Suppressor macrophage treated with lipopolysaccharide for 4 hours (primary cell): Measurements from ENCODE around the gene CEP170B.
"Not testable (repeated sequence)": the region's sequence is repeated elsewhere in the genome, so short reads cannot be mapped to it uniquely, and the experiment has no call there.

Experiments used
- DNase-seq: peaks from one replicate; pipeline ENCODE4 v3.0.0-alpha.2; 2020

Gene CEP170B

DNA sequence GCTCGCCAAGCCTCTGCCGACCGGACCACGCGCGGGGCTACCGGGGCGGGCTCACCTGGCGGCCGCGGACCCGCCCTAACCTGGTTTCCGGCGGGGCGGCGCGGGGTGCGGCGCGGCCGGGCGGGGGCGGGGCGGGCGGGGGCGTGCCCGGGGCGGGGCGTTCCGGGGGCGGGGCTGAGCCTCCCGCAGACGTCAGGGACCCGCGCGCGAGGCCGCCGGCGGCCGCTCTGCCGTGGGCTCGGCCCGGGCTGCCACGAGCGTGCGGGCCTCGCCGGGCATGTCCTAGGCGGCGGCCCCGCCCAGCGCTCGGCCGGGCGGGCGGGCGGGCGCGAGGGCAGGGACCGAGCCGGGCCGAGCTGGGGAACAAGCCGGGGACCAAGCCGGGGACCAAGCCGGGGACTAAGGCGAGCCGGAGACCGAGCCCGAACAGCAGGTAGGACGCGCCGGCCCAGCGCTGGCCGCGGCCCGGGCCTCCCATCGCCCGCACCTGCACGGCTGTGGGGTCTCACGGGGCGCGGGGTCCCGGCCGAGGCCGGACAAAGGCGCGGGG, at the start of gene CEP170B:
CEP170B (plus strand) TSS at position 188 of the 550 bp plus-strand sequence. CDS start 3,183 bp downstream, outside the sequence.
- peak; percentile 48 for DNase-seq

GRCh38 chr14:104816616-104816884, 48.5 kb upstream of the CEP170B start:
- no peak for DNase-seq

DNA sequence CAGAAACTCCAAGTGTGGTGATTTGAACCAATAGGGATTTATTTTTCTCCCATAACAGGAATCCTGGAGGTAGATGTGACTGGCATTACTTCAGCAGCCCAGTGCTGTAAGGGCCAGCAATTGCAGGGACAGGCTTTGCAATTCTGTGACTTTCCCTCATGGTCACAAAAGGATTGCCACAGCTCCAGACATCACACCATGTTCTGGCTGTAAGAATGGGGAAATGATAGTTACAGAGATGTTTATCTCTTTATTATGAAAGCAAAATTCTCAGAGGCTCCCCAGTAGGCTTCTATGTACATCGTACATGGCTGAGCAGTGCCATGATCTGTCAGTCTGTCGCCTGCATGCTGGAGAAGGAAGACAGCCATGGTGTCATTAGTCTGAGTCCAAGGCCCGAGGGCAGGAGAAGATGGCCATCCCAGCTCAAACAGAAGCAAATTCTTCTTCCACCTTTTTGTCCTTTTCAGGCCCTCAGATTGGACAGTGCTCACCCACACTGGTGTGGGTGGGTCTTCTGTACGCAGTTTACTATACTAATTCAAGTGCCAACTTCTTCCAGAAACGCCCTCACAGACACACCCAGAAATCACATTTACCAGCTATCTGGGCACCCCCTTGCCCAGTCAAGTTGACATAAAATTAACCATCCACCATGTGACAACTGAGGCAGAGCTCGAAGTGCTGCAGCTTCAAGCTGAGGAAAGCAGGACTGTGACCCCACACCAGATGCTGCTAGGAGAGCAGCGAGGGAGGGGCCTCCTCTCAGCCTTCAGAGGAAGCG, 46.9 kb upstream of the CEP170B start:
- peak; percentile 22 for DNase-seq

DNA sequence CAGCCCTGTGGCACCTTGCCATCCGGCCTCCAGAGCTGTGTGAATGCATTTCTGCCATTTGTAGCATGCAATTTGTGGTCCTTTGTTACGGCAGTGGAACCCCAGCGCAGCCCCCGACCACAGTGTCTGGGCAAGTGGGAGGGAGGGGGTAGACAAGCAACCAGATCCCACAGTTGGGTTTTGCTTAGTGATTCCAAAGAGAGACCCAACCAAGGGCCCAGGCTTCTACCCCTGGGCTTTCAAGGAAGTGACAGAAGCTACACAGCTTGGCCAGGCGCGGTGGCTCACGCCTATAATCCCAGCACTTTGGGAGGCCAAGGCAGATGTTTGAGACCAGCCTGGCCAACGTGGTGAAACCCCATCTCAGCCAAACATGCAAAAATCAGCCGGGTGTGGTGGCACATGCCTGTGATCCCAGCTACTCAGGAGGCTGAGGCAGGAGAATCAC, 46.3 kb upstream of the CEP170B start:
- DNase-seq, result no peak

DNA sequence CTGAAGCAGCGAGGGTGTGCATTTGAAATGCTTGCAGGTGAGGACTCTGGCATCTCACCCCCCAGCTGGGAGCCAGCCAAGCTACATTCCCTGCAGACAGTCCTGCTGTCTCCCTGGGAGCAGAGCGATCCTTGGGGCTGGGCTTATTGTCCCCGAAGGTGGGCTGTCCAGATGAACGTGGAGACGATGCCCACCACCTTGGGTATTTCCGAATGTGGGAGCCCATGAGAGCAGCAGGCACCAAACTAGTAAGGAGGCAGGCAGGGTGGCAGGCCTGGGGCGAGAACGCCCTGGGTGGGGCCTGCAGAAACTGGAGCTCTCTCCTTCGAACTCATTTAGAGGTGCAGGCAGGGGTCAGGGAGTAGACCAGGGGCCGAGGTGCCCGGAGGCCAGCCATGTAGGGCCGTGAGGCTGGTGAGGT, 45.7 kb upstream of the CEP170B start:
- no peak for DNase-seq

GRCh38 chr14:104820669-104821228, 44.3 kb upstream of the CEP170B start:
- no peak for DNase-seq

DNA sequence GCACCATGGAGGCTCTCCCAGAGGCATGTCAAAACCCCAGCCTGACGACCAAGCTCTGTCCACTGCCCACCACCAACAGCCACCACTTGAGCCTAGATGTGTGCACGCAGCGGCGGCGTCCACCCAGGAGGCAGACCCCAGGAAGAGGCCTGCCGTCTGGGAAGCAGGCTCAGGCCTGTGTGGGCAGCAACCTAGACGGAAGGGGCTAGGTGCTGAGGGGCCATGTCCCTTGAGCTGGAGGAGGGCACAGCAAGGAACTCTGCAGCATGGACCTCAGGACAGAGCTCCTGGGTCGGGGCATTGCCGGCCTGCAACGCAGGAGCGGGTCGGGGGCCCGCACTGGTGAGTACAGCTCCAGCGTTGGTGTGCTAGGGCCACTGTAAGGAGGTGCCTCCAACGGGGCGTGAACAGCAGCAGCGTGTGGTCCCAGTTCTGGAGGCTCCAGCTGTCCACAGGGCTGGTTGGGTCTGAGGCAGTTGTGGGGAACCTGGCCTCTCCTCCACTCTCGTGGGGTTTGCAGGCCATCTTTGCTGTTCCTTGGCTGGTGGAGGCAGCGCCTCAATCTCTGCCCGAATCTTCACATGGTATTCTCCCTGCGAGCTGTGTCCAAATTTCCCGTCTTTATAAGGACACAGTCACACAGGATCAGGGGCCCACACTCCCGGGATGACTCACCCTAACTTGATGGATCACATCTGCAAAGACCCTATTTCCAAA, 43.7 kb upstream of the CEP170B start:
- no peak for DNase-seq

DNA sequence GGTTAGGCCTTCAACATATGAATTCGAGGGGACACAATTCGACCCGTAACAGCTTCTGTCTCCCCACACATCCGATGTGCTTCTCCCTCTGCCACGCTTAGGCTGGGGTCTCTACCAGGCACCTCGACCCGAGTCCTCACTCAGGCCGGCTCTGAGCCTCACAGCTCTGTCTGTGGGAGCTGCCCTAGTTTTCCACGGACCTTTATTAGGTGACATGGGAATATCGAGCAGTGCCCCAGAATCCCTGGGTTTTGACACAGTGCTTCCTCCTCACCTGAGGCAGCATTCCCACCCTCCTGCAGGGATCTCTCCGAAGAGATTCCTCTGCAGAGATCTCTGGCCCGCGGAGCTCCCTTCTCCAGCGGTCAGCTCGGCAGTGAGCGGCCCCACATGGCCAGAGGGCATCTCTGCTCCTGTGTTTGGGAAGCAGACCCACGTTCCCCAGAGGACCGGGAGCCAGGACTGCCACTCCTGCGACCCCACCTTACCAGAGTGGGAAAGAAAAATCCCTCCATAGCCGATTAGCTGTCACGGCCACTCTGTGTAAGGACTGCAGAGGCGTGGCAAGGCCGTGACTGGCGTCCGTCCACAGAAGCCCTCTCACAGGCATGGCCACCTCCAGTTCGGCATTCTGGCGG, 43.0 kb upstream of the CEP170B start:
- no peak for DNase-seq

DNA sequence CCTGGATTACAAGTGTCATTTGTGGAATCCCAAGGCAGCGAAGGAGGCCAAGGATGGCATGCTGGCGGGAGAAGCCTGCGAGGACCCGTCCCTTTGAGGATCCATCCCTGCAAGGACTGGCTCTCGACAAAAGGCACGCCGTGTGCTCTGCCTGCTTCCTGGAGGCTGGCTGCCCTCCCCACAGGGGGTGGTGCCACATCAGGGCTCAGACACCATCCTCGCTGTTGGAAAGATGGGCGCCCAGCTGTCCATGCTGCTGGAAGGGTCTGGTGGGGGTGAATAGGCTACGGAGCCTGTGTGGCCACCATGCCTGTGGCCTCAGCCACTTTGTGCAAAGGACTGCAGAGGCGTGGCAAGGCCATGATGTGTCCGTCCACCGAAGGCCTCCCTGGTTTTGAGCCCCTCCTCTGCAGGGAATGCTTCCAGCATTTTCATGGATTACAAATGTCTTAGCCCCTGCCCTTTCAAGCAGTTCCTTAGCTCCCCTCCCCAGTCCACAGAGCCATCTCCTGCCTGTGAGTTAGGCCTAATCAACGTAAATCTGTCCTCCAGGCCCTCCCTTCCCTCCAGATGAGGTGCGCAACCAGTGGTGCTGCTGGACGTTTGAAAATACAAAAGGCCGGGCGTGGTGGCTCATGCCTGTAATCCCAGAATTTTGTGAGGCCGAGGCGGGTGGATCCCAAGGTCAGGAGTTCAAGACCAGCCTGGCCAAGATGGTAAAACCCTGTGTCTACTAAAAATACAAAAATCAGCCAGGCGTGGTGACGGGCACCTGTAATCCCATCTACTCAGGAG, 42.0 kb upstream of the CEP170B start:
- no peak for DNase-seq

DNA sequence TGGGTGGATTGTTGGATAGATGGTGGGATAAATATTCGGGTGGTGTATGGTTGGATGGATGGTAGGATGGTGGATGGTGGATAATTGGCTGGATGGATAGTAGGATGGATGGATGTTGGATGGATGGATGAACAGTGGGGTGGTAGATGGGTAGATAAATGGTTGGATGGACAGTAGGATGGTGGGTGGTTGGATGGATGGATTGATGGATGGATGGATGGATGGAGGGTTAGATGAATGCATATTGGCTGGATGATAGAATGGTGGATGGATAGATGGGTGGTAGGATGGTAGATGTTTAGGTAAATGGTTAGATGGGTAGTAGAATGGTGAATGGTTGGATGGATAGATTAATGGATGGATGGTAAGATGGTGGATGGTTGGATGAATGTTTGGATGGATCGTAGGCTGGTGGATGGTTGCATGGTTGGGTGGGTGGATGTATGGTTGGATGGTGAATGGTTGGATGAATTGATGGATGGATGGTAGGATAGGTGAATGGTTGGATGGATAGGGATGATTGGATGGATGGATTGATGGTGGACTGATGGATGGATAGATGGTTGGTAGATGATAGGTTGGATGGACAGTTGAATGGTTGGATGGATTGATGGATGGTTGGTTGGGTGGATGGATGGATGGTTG, 40.6 kb upstream of the CEP170B start:
- DNase-seq, result no peak

- DNase-seq, result peak; percentile 94
Observed at GRCh38 chr14:104826189-104826860, 38.7 kb upstream of the CEP170B start.

GRCh38 chr14:104826861-104827176, 38.2 kb upstream of the CEP170B start:
- no peak for DNase-seq

- peak; percentile 57 for DNase-seq
Observed at GRCh38 chr14:104827177-104828055, 37.7 kb upstream of the CEP170B start.

GRCh38 chr14:104830781-104831180, 34.3 kb upstream of the CEP170B start:
- no peak for DNase-seq

DNA sequence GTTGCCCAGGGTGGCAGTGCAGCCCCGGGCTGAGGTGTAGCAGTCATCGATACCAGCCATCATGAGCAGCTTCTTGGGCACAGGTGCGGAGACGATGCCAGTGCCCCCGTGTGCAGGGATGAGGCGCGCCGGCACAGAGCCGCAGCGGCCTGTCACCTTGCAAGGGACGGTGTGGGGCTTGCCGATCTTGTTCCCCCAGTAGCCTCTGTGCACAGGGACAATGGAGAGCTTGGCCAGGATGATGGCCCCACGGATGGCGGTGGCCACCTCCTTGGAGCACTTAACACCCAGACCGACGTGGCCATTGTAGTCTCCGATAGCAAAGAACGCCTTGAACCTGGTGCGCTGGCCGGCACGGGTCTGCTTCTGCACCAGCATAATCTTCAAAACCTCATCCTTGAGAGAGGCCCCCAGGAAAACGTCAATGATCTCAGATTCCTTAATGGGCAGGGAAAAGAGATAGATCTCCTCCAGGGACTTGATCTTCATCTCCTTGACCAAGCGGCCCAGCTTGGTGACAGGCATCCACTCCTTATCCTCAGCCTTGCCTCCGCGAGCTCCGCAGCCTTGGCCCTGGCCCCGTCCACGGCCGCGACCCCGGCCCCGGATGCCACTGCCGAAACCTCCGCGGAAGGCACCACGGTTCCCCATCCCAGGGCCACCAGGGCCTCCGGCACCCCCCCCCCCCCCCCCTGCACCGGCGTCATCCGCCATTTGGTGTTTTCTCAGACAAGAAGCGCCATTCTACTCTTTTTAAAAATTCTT, 28.7 kb upstream of the CEP170B start:
- DNase-seq, result not testable (repeated sequence)

GRCh38 chr14:104841730-104842129, 23.3 kb upstream of the CEP170B start:
- no peak for DNase-seq

DNA sequence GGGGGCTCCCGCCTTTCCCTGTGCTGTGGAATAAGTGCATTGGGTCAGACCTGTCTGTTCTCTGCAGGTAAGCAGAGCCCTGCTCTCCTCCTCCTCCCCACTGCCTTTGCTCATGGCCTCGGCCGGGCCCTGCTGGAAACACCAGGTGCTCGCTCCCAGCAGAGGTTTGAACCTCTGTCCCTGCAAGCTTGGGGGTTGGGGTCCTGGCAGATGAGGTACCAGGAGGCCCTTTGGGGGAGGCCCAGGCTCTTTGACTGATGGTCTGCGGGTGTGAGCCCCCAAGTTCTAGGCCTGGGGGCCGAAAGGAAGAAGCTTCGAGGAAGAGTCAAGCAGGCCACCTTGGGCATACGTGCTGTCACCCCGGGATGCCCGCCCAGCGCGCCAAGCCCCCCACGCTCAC, 22.1 kb upstream of the CEP170B start:
- no peak for DNase-seq

DNA sequence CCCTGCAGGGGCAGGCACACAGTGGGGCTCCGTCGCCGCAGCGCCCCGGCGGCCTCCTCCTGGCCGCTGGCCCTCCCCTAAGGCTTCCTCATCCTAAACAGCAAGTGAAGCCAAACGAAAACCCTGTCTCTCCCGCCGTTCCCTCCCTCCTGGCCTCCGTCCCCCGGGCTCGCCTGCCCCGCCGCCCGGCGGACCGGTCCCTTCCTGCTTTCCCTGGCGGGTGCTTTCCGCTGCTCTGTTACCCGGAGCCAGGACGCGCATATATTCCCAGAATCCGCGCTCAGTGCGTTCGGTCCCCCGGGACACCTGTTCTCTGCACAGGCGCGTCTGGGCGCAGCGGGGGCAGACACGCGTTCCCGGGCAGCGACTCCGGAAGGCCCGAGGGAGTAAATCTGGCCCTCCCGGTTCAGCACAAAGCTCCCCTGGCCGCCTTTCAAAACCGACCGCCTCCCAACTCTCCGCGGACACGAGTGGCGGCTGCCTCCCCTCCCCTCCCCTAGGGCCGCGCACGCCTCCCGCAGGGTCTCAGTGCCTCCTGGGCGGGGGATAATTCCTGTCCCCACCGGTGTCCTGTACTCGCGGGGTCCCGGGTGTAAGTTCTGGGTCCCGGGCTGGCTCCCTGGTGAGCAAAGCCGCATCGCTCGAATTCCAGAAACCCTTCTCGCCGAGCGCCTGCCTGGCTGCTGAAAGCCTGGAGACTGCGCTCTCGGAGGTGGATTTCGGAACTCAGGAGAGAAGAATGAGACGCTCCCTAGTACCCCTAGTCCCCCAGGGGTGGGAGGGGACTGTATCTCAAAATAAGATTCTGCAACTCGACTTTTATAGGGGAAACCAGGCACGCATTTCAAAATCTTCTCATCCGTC, 21.4 kb upstream of the CEP170B start:
- no peak for DNase-seq
